Esophagus muscularis mucosa (tissue), 4 donors: ENCODE data around the gene FAM171A1.

Source experiments
- CTCF ChIP-seq, 3 experiments: fragments of 200-600 bp in 2 of 3; fragments of 450-650 bp in 1 of 3; sonication (generic) in 2 of 3; IDR thresholded peaks; one replicate each; pipeline ENCODE4 v1.5.1; 2017 to 2019; ENCODE audit warnings: antibody characterized with exemption in 3 of 3, mild to moderate bottlenecking in 2 of 3, moderate library complexity in 1 of 3
- EP300 ChIP-seq: sonication (generic); formaldehyde crosslinking; IDR thresholded peaks from one replicate; pipeline ENCODE4 v1.6.1; 2017; ENCODE audit warnings: antibody characterized with exemption
- POLR2A ChIP-seq: fragments of 450-650 bp; IDR thresholded peaks from one replicate; pipeline ENCODE4 v1.6.1; 2017; ENCODE audit warnings: antibody characterized with exemption, moderate library complexity, mild to moderate bottlenecking, low read depth
- POLR2AphosphoS5 ChIP-seq, 2 donors: sonication (generic); formaldehyde crosslinking; IDR thresholded peaks; one replicate each; pipeline ENCODE4 v1.6.1; 2017; ENCODE audit warnings: antibody characterized with exemption in 2 of 2

- TF ChIP-seq CTCF (IDR thresholded peaks at IDR 0.05) = no peak
- TF ChIP-seq POLR2A = no peak
- TF ChIP-seq EP300 = no peak
- TF ChIP-seq POLR2AphosphoS5 (IDR thresholded peaks at IDR 0.05) = no peak
Measured at GRCh38 chr10:15290150-15290549, 80.9 kb downstream of the FAM171A1 start.
